Left forelimb (tissue), 1 donor: ENCODE results near the gene MAB21L1.

Experiments used
- DNase-seq: peaks from one replicate; pipeline ENCODE4 v3.0.0-alpha.2; 2018; ENCODE audit warnings: low spot score

Gene MAB21L1

GRCh38 chr13:35475960-35476943 lies at the start of gene MAB21L1:
Gene MAB21L1 (minus strand): TSS chr13:35476689. CDS start chr13:35476138, 551 bp downstream.
- DNase-seq: peak; percentile 91

- no peak for DNase-seq
Measured at GRCh38 chr13:35524171-35524570, 47.7 kb upstream of the MAB21L1 start.

GRCh38 chr13:35518337-35518946 lies 42.0 kb upstream of the MAB21L1 start:
- DNase-seq: no peak

GRCh38 chr13:35514801-35515502 lies 38.5 kb upstream of the MAB21L1 start:
- no peak for DNase-seq

- DNase-seq: no peak
Measured at GRCh38 chr13:35514061-35514477, 37.6 kb upstream of the MAB21L1 start.

- no peak for DNase-seq
Measured at GRCh38 chr13:35512271-35512920, 35.9 kb upstream of the MAB21L1 start.

GRCh38 chr13:35502456-35502855 lies 26.0 kb upstream of the MAB21L1 start:
- no peak for DNase-seq

- DNase-seq: no peak
Measured at GRCh38 chr13:35501661-35502235, 25.3 kb upstream of the MAB21L1 start.

GRCh38 chr13:35500144-35500543 lies 23.7 kb upstream of the MAB21L1 start:
- no peak for DNase-seq

GRCh38 chr13:35499676-35500075 lies 23.2 kb upstream of the MAB21L1 start:
- no peak for DNase-seq

GRCh38 chr13:35499196-35499662 lies 22.7 kb upstream of the MAB21L1 start:
- DNase-seq: no peak

- DNase-seq: no peak
Measured at GRCh38 chr13:35498231-35498630, 21.7 kb upstream of the MAB21L1 start.

GRCh38 chr13:35496761-35497386 lies 20.4 kb upstream of the MAB21L1 start:
- no peak for DNase-seq

GRCh38 chr13:35496006-35496405 lies 19.5 kb upstream of the MAB21L1 start:
- DNase-seq: no peak

GRCh38 chr13:35489050-35489449 lies 12.6 kb upstream of the MAB21L1 start:
- DNase-seq: no peak

- DNase-seq: no peak
Measured at GRCh38 chr13:35485424-35485823, 8.9 kb upstream of the MAB21L1 start.

GRCh38 chr13:35484384-35484783 lies 7.9 kb upstream of the MAB21L1 start:
- no peak for DNase-seq

- DNase-seq: no peak
Measured at GRCh38 chr13:35483761-35484160, 7.3 kb upstream of the MAB21L1 start.

- no peak for DNase-seq
Measured at GRCh38 chr13:35482527-35482926, 6.0 kb upstream of the MAB21L1 start.

- no peak for DNase-seq
Measured at GRCh38 chr13:35481777-35482176, 5.3 kb upstream of the MAB21L1 start.

- DNase-seq: no peak
Measured at GRCh38 chr13:35480346-35480745, 3.9 kb upstream of the MAB21L1 start.
